Liver (tissue), 9 donors: ENCODE results near the gene MYCBPAP. TPM values are rescaled to one million over a fixed set of nuclear protein-coding genes. Genes with fewer than 3 reads are reported as not detected.

Source experiments
- DNase-seq: peaks from one replicate; pipeline ENCODE4 v3.0.0-alpha.2; 2017; ENCODE audit warnings: low spot score
- H3K27ac ChIP-seq, 2 donors: one replicate each; pipeline ENCODE4 v1.7.0; 2013; ENCODE audit warnings: inconsistent platforms in 2 of 2, low read length in 2 of 2, control low read depth in 1 of 2, low read depth in 1 of 2, mild to moderate bottlenecking in 1 of 2
- H3K27me3 ChIP-seq, 4 donors: one replicate each; pipeline versions ENCODE4 v1.6.1 to v1.7.0; 2013; ENCODE audit warnings: low read length in 3 of 4, inconsistent platforms in 1 of 4, mild to moderate bottlenecking in 1 of 4, moderate library complexity in 1 of 4; ENCODE audit not compliant: control insufficient read depth in 4 of 4, insufficient read depth in 4 of 4
- H3K36me3 ChIP-seq, 4 donors: one replicate each; pipeline versions ENCODE4 v1.6.1 to v1.7.0; 2013; ENCODE audit warnings: low read length in 3 of 4, mild to moderate bottlenecking in 3 of 4, low read depth in 1 of 4, moderate library complexity in 1 of 4; ENCODE audit not compliant: control insufficient read depth in 4 of 4, insufficient read depth in 3 of 4
- H3K4me1 ChIP-seq, 4 donors: one replicate each; pipeline versions ENCODE4 v1.6.1 to v1.7.0; 2013; ENCODE audit warnings: low read length in 3 of 4, mild to moderate bottlenecking in 3 of 4, moderate library complexity in 1 of 4; ENCODE audit not compliant: control insufficient read depth in 4 of 4, insufficient read depth in 4 of 4
- H3K4me3 ChIP-seq, 3 donors: one replicate each; pipeline versions ENCODE4 v1.6.1 to v1.7.0; 2013; ENCODE audit warnings: low read length in 3 of 3, control low read depth in 1 of 3, low read depth in 1 of 3, mild to moderate bottlenecking in 1 of 3
- H3K9ac ChIP-seq, 2 donors: one replicate each; pipeline ENCODE4 v1.7.0; 2013; ENCODE audit warnings: low read length in 2 of 2, mild to moderate bottlenecking in 2 of 2, moderate library complexity in 2 of 2, control low read depth in 1 of 2, low read depth in 1 of 2
- H3K9me3 ChIP-seq, 4 donors: one replicate each; pipeline versions ENCODE4 v1.6.1 to v1.7.0; 2013; ENCODE audit warnings: low read length in 3 of 4; ENCODE audit not compliant: control insufficient read depth in 4 of 4
- EGR1 ChIP-seq, 2 donors: IDR thresholded peaks; 2 replicates each; pipeline ENCODE4 v1.6.1; 2016 to 2018; ENCODE audit warnings: antibody characterized with exemption in 2 of 2, low read depth in 2 of 2
- FOXA1 ChIP-seq: IDR thresholded peaks from 2 replicates; pipeline ENCODE4 v1.6.1; 2016; ENCODE audit warnings: antibody characterized with exemption
- FOXA2 ChIP-seq: IDR thresholded peaks from 2 replicates; pipeline ENCODE4 v1.6.1; 2016; ENCODE audit warnings: antibody characterized with exemption
- GABPA ChIP-seq, 2 donors: IDR thresholded peaks in 1 of 2; conservative IDR thresholded peaks in 1 of 2; 2 replicates each; pipeline ENCODE4 v1.6.1; 2016; ENCODE audit warnings: antibody characterized with exemption in 2 of 2, mild to moderate bottlenecking in 1 of 2, moderate library complexity in 1 of 2
- HNF4A ChIP-seq, 2 donors: conservative IDR thresholded peaks; 2 replicates each; pipeline ENCODE4 v1.6.1; 2016; ENCODE audit warnings: antibody characterized with exemption in 2 of 2, mild to moderate bottlenecking in 2 of 2
- HNF4G ChIP-seq: IDR thresholded peaks from 2 replicates; pipeline ENCODE4 v1.6.1; 2016; ENCODE audit warnings: antibody characterized with exemption
- JUND ChIP-seq, 2 donors: IDR thresholded peaks; 2 replicates each; pipeline ENCODE4 v1.6.1; 2016; ENCODE audit warnings: antibody characterized with exemption in 2 of 2
- NR2F2 ChIP-seq: IDR thresholded peaks from 2 replicates; pipeline ENCODE4 v1.6.1; 2016; ENCODE audit warnings: antibody characterized with exemption
- RAD21 ChIP-seq, 2 donors: IDR thresholded peaks; 2 replicates each; pipeline ENCODE4 v1.6.1; 2016; ENCODE audit warnings: antibody characterized with exemption in 2 of 2, mild to moderate bottlenecking in 2 of 2
- RXRA ChIP-seq, 2 donors: IDR thresholded peaks; 2 replicates each; pipeline ENCODE4 v1.6.1; 2017 to 2018; ENCODE audit warnings: antibody characterized with exemption in 2 of 2, mild to moderate bottlenecking in 1 of 2
- SP1 ChIP-seq: IDR thresholded peaks from 2 replicates; pipeline ENCODE4 v1.6.1; 2018; ENCODE audit warnings: antibody characterized with exemption, mild to moderate bottlenecking
- TAF1 ChIP-seq: conservative IDR thresholded peaks from 2 replicates; pipeline ENCODE4 v1.6.1; 2016; ENCODE audit warnings: antibody characterized with exemption, mild to moderate bottlenecking
- YY1 ChIP-seq: IDR thresholded peaks from 2 replicates; pipeline ENCODE4 v1.6.1; 2016; ENCODE audit warnings: antibody characterized with exemption, mild to moderate bottlenecking
- WGBS: extraction: QIAGEN DNeasy Blood & Tissue Kit; methylation state at CpG from one replicate; pipeline ENCODE4 v1.1.7; 2013; 5-methylcytosine and 5-hydroxymethylcytosine counted together
- polyA plus RNA-seq, 2 donors: library from polyadenylated mRNA; stranded (reverse) in 1 of 2; unstranded in 1 of 2; fragments of 200-250 nt in 1 of 2; fragments of >200 nt in 1 of 2; fragmentation: Nextera tagmentation in 1 of 2; extraction: Ambion mirVana in 1 of 2; gene quantifications; one replicate each; pipeline versions ENCODE4 v1.2.1 to v1.2.3, GENCODE V29; 2013 to 2015
- total RNA-seq, 2 donors: library from RNA; depleted of rRNA; stranded (reverse); fragments of >200 nt; gene quantifications; one replicate each; pipeline ENCODE4 v1.2.3, GENCODE V29; 2014
- TF ChIP-seq, protein P1 (sequence below): IDR thresholded peaks from 2 replicates; pipeline ENCODE4 v1.6.1; 2016; ENCODE audit warnings: antibody characterized with exemption
- TF ChIP-seq, protein P2 (sequence below): IDR thresholded peaks from 2 replicates; pipeline ENCODE4 v1.6.1; 2016; ENCODE audit warnings: antibody characterized with exemption, mild to moderate bottlenecking
- TF ChIP-seq, protein P3 (sequence below): fragments of 150-350 bp; IDR thresholded peaks from 2 replicates; pipeline ENCODE4 v1.5.1; 2017; ENCODE audit warnings: improper control_type of control experiment, low read depth, low read length; ENCODE audit not compliant: missing input control
- TF ChIP-seq, protein P4 (sequence below): IDR thresholded peaks from 2 replicates; pipeline ENCODE4 v1.6.1; 2016; ENCODE audit warnings: antibody characterized with exemption
- TF ChIP-seq, protein P5 (sequence below): IDR thresholded peaks from 2 replicates; pipeline ENCODE4 v1.6.1; 2016; ENCODE audit warnings: antibody characterized with exemption
- donor health status: healthy.
- donor health status: healthy.
- donor health status: healthy.
- donor health status: healthy.
- donor health status: healthy.

Gene MYCBPAP
- total and polyA plus RNA-seq, 4 donors = 0.23 to 0.25 TPM; not detected in 2

DNA sequence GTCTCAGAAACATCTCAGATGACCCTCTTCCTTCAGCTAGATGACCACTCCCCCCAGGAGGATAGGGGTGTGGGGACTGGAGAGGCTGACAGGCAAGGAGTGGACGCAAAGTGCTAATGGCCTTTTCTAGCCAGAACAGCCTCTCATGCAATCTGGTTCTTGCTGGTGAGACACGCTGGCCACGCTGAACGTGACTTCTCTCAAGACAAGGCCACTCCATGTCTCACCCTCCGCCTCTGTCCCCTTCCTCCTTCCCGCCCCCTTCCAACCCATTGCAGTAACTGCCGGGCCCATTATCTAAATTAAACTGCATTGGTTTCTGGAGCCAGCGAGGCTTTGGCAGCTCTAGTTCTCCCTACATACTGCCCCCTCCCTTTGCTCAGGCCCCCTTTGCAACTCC, 61.8 kb downstream of the MYCBPAP start (continued):
- TF ChIP-seq SP1 (no peak), RAD21 (IDR thresholded peaks at IDR 0.05) (no peak), GABPA (IDR thresholded peaks at IDR 0.05 in 1 of 2, conservative IDR thresholded peaks at IDR 0.05 in 1 of 2) (no peak), YY1 (no peak)
- TF ChIP-seq, protein P1, sequence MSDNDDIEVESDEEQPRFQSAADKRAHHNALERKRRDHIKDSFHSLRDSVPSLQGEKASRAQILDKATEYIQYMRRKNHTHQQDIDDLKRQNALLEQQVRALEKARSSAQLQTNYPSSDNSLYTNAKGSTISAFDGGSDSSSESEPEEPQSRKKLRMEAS = no peak

DNA sequence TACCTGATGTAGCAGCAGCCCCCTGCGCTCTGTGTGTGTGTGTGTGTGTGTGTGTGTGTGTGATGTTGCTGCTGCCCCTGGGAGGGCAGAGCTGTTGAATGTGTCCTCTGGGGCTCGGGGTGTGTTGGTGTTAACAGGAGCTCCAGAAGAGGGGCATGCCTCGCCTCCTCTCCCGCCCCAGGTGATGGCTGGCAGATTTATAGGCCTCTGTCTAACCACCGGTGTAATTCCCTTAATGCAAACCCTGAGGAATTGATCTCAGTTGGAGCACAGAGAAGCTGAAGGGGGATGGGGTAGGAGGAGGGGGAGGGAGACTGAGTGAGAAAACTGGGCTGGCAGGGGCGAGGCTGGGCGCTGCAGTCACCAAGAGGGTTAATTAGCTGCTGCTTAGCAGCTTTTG, 62.3 kb downstream of the MYCBPAP start:
- Histone ChIP-seq H3K4me1 (no peaks in the 10 kb centered on the region), H3K4me3 (no peak overlapping the region), H3K27me3 (peaks cover 0 to 2% (median 0%) of the 10 kb centered on the region in 4 donors), H3K9ac (no peak overlapping the region), H3K27ac (no peak overlapping the region), H3K9me3 (no peaks in the 10 kb centered on the region), H3K36me3 (no peaks in the 10 kb centered on the region)
- 85% methylated on average over 7 of the region's 7 CpGs for WGBS
- no peak for TF ChIP-seq NR2F2
- no peak for TF ChIP-seq SP1
- no peak for TF ChIP-seq YY1
- no peak for TF ChIP-seq HNF4A (conservative IDR thresholded peaks at IDR 0.05)
- TF ChIP-seq, protein P2, sequence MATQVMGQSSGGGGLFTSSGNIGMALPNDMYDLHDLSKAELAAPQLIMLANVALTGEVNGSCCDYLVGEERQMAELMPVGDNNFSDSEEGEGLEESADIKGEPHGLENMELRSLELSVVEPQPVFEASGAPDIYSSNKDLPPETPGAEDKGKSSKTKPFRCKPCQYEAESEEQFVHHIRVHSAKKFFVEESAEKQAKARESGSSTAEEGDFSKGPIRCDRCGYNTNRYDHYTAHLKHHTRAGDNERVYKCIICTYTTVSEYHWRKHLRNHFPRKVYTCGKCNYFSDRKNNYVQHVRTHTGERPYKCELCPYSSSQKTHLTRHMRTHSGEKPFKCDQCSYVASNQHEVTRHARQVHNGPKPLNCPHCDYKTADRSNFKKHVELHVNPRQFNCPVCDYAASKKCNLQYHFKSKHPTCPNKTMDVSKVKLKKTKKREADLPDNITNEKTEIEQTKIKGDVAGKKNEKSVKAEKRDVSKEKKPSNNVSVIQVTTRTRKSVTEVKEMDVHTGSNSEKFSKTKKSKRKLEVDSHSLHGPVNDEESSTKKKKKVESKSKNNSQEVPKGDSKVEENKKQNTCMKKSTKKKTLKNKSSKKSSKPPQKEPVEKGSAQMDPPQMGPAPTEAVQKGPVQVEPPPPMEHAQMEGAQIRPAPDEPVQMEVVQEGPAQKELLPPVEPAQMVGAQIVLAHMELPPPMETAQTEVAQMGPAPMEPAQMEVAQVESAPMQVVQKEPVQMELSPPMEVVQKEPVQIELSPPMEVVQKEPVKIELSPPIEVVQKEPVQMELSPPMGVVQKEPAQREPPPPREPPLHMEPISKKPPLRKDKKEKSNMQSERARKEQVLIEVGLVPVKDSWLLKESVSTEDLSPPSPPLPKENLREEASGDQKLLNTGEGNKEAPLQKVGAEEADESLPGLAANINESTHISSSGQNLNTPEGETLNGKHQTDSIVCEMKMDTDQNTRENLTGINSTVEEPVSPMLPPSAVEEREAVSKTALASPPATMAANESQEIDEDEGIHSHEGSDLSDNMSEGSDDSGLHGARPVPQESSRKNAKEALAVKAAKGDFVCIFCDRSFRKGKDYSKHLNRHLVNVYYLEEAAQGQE = no peak
- no peak for TF ChIP-seq FOXA1
- TF ChIP-seq GABPA (IDR thresholded peaks at IDR 0.05 in 1 of 2, conservative IDR thresholded peaks at IDR 0.05 in 1 of 2) = no peak
- no peak for TF ChIP-seq JUND (IDR thresholded peaks at IDR 0.05)
- TF ChIP-seq TAF1 = no peak
- no peak for TF ChIP-seq RXRA (IDR thresholded peaks at IDR 0.05)
- TF ChIP-seq, protein P3, sequence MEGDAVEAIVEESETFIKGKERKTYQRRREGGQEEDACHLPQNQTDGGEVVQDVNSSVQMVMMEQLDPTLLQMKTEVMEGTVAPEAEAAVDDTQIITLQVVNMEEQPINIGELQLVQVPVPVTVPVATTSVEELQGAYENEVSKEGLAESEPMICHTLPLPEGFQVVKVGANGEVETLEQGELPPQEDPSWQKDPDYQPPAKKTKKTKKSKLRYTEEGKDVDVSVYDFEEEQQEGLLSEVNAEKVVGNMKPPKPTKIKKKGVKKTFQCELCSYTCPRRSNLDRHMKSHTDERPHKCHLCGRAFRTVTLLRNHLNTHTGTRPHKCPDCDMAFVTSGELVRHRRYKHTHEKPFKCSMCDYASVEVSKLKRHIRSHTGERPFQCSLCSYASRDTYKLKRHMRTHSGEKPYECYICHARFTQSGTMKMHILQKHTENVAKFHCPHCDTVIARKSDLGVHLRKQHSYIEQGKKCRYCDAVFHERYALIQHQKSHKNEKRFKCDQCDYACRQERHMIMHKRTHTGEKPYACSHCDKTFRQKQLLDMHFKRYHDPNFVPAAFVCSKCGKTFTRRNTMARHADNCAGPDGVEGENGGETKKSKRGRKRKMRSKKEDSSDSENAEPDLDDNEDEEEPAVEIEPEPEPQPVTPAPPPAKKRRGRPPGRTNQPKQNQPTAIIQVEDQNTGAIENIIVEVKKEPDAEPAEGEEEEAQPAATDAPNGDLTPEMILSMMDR = no peak
- TF ChIP-seq, protein P4, sequence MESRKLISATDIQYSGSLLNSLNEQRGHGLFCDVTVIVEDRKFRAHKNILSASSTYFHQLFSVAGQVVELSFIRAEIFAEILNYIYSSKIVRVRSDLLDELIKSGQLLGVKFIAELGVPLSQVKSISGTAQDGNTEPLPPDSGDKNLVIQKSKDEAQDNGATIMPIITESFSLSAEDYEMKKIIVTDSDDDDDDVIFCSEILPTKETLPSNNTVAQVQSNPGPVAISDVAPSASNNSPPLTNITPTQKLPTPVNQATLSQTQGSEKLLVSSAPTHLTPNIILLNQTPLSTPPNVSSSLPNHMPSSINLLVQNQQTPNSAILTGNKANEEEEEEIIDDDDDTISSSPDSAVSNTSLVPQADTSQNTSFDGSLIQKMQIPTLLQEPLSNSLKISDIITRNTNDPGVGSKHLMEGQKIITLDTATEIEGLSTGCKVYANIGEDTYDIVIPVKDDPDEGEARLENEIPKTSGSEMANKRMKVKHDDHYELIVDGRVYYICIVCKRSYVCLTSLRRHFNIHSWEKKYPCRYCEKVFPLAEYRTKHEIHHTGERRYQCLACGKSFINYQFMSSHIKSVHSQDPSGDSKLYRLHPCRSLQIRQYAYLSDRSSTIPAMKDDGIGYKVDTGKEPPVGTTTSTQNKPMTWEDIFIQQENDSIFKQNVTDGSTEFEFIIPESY = no peak
- TF ChIP-seq EGR1 (IDR thresholded peaks at IDR 0.05; ENCODE audit: low read depth in 2 of 2) = no peak
- no peak for TF ChIP-seq HNF4G
- TF ChIP-seq FOXA2 = no peak
- TF ChIP-seq RAD21 (IDR thresholded peaks at IDR 0.05) = no peak
- TF ChIP-seq, protein P1 = no peak
- TF ChIP-seq, protein P5, sequence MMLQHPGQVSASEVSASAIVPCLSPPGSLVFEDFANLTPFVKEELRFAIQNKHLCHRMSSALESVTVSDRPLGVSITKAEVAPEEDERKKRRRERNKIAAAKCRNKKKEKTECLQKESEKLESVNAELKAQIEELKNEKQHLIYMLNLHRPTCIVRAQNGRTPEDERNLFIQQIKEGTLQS = no peak
- DNase-seq = no peak
